ENCODE results near the gene KIAA1549.
"Not testable (repeated sequence)": the region's sequence is repeated elsewhere in the genome, so short reads cannot be mapped to it uniquely, and the experiment has no call there.

The KIAA1549 gene

DNA sequence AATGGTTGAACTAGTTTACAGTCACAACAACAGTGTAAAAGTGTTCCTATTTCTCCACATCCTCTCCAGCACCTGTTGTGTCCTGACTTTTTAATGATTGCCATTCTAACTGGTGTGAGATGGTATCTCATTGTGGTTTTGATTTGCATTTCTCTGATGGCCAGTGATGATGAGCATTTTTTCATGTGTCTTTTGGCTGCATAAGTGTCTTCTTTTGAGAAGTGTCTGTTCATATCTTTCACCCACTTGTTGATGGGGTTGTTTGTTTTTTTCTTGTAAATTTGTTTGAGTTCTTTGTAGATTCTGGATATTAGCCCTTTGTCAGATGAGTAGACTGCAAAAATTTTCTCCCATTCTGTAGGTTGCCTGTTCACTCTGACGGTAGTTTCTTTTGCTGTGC is 40.6 kb downstream of the KIAA1549 start:
- not testable (repeated sequence) for DNase-seq

DNA sequence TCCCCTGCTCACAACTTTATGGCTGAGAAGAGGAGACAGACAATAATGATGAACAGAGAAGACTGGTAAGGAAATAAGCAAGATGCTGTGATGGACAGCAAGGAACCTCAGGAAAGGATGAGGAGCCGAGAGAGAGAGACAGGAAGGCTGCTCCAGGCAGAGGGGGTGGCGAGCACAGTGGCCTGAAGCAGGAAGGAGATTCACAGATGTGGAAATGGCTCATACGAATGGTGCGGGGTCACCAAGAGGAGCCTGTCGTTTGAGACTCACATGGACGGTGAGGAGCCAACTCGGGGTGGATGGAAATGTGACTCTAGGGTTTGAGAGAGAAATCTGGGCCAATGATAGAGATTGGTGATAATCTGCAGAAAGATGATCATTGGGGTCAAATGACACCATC is 43.7 kb downstream of the KIAA1549 start:
- DNase-seq: no peak

DNA sequence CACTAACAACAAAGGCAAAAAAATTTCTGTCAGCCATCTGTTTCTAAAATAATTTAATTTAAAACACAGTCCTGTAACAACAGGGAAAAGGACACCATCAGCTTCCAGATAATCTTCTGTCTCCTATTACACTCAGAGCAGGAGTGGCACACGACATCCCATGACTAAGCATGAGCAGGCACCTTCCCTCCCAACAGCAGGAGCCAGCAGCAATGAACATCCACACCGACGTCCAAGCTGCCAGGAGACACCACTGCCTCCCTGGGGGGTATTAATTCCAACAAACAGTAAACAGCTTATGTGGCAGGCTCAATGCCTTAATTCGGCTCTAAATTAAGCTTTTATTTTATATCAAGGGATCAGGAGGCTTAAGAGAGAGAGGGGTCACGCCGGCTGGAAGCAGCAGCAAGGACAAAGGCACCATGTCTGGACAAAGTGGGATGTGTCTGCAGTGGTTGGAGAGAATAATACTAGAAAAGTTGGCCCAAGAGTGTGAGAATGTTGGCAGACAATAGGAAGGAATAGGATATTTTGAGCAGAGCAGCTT is 45.7 kb downstream of the KIAA1549 start:
- peak; percentile 84 for DNase-seq

DNA sequence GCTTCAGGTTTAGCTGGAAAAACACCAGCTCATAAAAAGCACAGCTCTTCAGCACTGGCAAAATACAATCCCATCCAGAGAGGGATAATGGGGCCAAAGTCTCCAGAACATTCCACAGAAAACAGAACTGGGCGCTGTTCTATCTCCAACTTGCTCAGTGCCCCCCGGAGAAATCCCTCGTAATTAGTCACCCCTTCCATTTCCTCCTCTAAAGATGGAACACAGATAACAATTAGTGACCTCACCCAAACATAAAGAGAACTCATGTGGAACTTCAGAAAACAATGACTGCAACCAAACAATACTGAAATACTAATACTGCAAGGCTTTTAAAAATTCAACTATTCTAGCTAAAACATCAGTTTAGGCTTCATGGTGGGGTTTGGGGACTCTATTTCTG is 46.3 kb downstream of the KIAA1549 start:
- DNase-seq: peak; percentile 50

DNA sequence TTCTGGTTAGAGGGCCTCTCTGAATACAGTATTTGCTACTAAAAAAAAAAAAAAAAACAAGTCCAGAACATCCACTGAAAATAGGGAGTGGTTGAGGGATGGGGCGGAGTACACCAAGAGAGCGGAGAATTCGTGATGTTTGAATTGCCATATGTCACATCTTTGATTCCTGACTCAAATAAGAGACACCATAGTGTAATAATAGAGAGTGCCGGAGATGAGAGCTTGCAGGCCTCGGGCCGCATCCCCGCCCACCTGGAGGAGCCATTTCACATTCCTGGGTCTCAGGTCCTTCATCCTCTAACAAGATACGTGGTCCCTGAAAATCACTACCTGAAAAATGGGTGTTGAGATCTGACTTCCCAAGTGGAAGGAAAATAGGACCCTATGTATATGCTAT is 46.8 kb downstream of the KIAA1549 start:
- DNase-seq: no peak

DNA sequence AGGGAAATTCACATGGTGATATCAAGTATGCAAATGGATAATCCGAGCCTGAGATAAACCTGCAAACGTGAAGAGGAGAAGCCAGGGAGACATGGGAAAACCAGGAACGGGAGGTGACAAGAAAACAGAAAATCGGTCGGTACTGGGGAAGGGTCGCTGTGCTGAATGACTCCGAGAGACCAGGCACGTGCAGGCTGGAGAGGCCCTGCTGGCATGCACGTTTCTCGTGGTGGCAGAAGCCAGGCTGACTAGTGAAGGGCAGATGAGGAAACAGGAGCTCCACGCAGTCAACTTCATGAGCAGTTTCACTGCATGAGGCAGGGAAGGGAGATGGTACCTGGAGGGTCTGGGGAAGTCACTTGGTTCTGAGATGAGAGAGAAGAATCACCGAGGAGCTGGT is 48.3 kb downstream of the KIAA1549 start:
- no peak for DNase-seq

DNA sequence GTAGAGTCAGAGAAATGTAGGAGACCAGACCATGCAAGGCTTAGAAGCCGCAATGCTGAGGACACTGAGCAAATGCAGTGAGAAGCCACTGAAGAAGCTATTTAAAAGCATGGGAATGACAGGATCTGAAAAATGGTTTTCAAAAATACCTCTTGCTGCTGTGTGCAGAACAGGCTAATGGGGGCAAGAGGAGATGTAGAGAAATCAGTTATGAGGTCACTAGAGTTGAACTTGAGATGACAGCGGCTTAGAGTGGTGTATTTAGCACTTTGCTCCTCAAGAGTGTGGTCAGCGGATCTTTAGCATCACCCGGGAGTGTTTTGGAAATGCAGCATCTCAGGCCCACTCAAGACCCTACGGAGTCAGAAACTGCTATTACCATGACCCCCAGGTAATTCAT is 48.8 kb downstream of the KIAA1549 start:
- DNase-seq: no peak

DNA sequence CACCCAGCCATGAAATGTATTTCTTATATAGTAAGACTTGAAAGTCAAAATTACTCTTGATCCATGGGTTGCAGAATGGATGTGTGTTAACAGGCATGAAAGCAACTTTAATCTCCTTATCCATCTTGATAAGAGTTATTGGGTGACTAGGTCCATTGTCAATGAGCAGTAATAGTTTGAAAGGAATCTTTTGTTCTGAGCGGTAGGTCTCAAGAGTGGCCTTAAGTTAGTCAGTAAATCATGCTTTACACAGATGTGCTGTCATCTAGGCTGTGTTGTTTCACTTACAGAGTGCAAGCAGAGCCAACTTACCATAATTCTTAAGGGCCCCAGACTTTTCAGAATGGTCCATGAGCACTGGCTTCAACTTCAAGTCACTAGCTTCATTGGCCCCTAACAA is 51.2 kb downstream of the KIAA1549 start:
- no peak for DNase-seq

DNA sequence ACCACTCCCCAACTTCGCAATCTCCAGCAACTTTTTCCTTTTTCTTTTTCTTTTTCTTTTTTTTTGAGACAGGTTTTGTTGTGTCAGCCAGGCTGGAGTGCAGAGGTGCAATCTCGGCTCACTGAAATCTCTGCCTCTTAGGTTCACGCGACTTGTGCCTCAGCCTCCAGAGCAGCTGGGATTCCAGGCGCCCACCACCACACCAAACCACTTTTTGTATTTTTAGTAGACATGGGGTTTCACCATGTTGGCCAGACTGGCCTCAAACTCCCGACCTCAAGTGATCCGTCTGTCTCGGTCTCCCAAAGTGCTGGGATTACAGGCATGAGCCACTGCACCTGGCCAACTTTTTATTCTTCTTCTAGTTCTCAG is 55.0 kb downstream of the KIAA1549 start:
- DNase-seq: no peak

DNA sequence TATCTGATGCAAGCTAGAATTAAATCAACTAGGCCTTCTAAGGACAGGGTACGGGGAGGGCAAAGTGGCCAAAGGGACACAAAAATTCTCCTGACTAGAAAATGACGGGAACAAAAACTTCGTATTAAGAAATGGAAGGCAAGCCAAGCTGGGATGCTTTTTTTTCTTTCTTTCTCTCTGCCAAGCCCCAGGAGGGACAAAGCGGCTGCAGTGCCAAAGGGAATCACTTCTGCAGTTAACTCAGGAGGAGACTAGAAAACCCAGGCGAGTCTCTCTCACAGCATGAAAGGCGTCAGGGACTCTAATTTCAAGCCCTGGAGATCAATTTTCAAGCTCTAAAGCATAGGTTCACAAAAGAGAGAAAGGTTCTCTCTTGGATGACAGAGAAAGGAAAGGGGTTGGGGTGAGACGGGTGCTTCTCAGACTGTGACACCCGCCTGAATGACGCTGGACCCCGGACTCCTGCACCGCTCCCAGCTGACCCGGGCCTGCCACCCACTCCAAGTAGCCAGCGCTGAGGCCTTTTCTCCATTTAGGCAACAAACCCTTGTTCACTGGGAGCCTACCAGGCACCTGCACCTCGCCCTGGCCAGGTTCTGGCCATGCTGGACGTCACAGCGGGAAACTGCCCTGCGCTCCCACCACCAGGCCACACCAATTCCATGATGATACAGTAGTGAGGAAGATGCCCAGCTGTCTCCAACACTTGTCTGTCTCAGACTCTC is 56.5 kb downstream of the KIAA1549 start:
- DNase-seq: no peak

DNA sequence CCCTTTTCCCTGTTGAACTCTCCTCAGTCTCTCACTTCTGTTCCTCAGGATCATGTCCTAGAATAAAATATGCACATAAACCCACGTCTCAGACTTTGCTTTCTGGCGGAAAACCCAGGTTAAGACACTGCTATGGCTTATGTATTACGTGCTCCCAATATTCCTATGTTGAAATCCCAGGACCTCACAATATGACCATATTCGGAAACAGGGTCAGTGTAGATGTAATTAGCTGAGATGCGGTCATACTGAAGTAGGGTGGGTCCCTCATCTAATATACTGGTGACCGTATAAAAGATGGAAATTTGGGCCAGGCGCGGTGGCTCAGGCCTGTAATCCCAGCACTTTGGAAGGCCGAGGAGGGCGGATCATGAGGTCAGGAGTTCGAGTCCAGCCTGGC is 59.9 kb downstream of the KIAA1549 start:
- DNase-seq: no peak

DNA sequence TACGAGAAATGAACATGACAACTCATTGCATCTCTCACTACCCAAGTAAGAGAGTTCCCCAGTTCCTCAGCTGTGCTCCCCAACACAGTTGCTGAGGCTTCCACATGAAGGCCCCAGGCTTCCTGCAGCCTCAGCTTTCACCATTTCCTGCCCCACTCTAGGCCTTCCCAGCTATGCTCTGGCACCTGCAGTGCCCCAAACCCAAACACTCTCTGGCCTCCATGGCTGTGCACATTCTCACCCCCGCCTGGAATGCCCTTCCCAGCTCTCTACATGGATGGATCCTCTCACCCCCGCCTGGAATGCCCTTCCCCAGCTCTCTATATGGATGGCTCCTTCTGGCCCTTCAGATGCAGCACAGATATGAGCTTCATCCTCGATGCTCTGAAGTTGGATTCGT is 61.3 kb downstream of the KIAA1549 start:
- DNase-seq: no peak

DNA sequence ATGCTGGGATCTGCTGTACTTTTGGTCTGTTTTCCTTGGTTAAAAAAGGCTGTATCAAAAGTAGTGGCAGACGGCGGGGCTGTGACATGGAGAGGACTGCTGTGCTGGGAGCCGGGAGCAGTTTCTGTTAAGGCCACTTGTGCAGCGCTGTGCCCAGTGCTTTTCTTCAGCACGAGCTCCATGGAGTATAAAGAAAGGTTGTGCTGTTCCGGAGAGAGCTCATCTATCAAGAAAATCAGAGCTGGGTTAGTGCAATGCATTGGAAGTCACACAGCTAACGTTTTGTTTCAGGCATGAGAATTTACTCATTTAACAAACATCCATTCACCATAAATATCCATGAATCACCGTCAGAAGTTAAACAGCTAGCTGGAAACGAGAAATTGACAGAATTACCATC is 62.0 kb downstream of the KIAA1549 start:
- DNase-seq: peak; percentile 34

DNA sequence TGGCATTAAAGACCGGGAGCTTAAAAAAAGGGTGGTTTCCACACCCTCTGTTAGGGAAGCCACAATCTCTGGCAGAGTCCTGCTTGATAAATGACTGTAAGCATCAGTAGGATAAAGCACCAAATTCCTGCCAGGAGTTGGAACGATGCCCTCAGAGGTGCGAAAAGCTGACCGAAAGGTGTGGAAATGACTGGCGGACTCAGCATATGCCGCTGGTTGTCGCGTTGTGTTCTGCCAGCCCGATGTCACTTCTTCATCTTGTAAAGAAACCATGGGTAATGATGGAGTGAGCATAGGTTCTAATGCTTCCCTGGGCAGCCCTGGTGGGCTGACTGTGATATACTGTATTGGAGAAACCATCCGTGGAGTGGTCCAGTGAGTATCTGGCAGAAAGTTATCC is 62.4 kb downstream of the KIAA1549 start:
- no peak for DNase-seq

DNA sequence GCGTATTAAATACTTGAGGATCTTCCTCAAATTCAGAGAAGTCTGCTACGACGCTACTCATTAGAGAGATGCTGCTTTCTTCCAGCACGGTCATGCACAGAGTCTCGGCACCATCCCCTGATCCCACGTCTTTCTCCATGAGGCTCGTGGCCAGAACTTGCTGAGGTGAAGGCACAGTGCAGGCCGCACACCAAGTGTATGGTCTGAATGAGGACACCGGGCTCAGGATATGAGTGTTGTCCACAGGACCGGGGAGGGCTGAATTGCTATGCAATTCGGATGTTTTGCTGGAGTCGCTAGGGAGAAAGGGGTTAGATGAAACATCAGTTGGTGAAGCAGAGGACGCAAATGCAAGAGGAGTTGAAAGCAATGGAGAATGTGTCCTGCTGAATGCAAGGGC is 63.0 kb downstream of the KIAA1549 start:
- no peak for DNase-seq

DNA sequence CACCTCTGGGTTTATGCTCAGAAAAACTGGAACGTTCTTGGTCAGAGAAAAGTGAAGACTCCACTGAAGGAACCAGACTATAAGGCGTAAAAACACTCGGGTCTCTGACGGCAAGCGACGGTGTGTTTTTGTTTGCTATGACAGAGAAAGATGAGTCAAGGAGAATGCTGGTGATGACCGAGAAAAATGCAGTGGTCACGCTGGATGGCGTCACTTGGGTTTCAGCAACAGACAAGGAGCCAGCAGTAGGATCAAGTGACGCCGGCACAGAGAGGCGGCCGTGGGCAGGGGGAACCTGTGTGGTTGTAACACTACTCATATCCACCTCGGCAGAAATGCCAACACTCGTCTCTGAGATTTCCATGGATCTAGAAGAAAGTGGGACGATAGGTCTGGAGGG is 63.4 kb downstream of the KIAA1549 start:
- no peak for DNase-seq

DNA sequence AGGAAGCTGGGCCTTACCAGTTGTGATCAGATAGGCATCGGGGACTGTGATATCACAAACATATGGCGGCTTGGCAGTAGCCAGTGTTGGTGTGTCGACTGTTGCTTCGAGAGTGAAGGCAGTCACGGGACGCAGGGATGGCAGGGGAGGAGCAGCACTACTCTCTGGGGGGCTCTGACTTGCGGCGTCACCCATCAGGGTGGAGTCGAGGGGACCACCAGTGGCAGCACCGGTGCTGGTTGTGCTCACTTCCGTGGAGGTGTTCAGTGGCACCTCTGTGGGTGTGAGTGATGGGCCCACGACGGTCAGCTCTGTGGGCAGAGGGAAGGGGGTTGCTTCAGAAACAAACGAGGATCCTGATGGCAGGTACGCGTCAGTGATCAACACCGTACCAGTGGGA is 64.5 kb downstream of the KIAA1549 start:
- no peak for DNase-seq

DNA sequence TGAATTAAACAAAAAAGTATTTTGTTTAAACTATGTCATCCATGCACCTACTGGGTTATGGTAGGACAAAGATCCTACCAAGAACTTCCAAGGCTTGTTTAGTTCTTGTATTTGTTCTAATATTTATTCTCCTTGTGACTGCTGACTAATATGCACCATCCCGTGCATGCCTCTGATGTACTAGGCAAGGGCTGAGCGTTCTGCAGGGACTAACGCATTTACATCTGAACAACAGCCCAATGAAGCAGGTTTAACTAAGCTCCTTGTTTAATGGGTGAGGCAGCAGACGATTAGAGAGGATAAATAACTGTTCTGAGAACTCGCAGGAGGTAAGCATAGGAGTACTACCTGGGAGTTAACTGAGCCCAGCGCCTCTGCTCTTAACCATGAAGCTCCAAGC is 64.9 kb downstream of the KIAA1549 start:
- DNase-seq: no peak

DNA sequence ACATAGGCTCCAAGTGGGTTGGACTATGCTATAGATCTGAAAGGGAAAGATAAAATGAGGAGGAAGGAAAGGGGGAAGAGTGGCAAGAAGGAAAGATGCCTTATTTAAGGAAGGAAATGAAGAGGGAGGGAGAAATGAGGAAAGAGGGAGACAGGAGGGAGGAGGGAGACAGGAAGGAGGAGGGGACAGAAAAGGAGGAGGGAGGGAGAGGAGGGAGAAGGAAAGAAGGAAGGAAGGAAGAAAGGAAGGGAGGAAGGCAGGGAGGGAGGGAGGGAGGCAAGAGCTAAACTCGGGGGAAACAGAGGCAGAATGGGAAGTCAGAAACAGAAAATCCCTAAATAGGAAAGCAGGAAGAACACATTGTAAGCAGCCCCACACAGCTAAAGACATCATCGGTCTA is 67.4 kb downstream of the KIAA1549 start:
- no peak for DNase-seq

DNA sequence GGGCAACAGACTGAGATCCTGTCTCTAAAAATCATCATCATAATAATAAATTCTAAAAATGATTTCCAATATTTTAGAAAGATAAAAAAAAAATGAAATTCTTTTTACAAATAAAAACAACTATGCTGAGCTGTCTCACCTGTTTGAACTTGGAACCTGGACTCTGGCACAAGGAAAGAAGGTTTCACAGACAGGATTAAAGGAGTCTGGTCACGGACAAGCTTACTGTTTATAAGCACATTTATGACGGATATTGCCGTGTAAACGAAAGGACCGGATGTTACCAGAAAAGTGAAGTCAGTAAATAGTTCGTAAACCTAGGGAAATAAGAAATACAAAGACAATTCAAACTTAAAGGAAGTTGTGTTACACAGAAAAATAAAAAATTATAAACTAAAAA is 70.2 kb downstream of the KIAA1549 start:
- no peak for DNase-seq

DNA sequence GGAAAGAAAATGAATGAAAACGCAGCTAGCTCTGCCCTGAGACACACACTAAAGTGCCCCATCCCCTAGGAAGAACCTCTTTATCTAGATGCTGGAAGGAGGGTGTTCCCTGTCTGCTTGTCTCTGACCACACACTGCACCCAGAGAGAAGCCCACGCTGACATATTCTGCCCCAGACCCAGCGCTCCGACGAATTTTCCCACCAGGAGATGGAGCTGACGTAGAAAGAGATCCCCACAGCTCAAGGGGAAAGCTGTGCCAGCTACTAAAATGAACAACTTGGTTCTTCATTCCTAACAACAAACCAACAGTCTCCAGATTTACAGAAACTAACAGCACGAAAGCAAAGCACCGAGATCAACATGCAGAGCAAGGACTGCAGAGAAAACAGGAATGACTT is 73.3 kb downstream of the KIAA1549 start:
- no peak for DNase-seq

DNA sequence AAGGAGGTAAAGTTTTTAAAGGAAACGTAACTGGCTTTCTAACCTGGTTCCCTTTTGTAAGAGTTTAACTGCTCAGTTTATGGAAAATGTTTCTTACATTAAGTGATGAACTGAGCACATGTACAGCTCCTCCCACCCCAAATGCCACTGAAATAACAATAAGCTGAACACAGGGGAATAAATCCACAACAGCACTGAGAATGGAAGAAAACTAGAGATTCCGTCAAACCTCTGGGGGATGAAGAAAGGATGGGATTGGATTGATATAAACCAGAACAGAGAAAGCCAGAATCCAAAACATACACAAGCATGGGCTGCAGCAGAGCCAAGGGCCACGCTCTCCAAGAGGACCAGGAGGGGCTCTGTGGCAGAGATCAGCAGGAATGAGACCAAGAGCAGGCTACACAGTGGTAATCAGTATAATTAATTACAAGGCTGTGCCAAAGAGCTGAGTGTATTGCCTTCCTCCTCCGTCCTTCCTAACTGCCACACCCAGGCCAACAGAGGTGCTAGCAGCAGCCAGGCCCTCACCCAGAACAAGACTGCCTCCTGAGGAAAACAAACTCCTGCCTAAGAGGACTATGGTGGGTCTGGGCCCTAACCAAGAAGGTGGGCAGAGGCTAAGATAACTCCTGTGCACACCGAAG is 73.9 kb downstream of the KIAA1549 start:
- no peak for DNase-seq

DNA sequence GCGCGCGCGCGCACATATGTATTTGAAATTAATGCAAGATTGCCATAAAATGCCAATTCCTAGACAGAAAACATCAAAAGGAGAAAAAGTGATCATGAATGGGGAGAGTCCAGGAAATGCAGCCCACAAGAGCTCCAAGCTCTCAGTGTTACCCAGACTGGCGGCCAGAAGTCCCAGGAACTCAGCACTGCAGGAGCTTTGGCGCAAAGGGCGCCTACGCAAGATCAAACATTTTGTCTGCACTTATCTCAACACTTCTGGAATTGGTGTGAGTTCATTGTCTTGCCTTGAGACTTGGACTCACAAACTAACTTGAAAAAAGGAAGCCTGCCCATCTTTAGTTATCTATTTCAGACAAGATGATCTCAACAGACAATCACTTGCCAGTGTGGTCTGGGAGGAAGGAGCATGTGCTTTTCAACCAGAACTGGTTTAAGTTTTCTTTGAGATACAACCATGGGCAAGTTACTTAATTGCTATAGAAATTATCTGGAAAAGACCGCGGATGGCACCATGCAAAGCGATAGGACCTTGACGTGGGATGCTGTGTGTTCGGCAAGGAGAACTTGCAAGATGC is 77.2 kb downstream of the KIAA1549 start:
- DNase-seq: no peak

DNA sequence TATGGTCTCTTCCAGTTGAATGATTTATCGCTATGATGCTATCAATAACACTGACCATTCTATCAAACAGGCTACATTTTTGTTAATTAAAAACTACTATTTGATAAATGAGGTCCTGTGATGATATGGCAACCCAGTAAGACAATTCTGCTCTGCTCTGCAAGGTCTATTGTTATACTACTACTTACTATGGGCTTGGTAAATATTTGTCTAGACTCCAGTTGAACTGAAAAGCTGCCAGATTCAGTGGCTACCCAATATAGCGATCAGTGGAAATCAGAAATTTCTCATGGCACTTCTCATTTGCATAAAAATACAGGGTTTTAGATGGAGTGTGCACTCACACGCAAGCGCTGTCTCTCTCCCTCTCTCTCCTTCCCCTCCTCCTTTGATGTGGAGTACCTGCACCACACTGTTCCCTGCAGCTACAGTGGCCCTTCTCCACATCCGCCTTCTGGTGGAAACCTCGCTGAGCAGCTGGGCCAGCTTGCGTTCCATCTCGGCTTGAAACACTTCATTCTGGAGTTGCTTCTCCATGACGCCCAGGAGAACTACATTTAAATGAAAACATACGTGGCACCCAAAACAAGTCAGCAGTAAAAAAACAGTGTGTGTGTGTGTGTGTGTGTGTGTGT is 77.9 kb downstream of the KIAA1549 start:
- no peak for DNase-seq
